ENCODE results near the gene MICAL3.
"Not testable (repeated sequence)": the region's sequence is repeated elsewhere in the genome, so short reads cannot be mapped to it uniquely, and the experiment has no call there.

MICAL3 gene

GRCh38 chr22:18068381-18068988, 44.1 kb upstream of the MICAL3 start:
- Histone ChIP-seq H3K27ac (no peak overlapping the region), H3K4me2 (no peak overlapping the region), H3K4me3 (no peak overlapping the region), H3K4me1 (peaks cover 44% of the 10 kb centered on the region), H3K27me3 (no peaks in the 10 kb centered on the region), H4K20me1 (no peaks in the 10 kb centered on the region), H3K9me3 (no peaks in the 10 kb centered on the region), H3K9ac (no peak overlapping the region), H3K36me3 (no peaks in the 10 kb centered on the region)
- TF ChIP-seq Cebpa-rat (IDR thresholded peaks at IDR 0.05): no peak

- Histone ChIP-seq H3K4me1 (peaks cover 45% of the 10 kb centered on the region), H4K20me1 (no peaks in the 10 kb centered on the region), H3K4me2 (no peak overlapping the region), H3K9me3 (no peaks in the 10 kb centered on the region), H3K27ac (no peak overlapping the region), H3K9ac (no peak overlapping the region), H3K27me3 (no peaks in the 10 kb centered on the region), H3K4me3 (no peak overlapping the region), H3K36me3 (no peaks in the 10 kb centered on the region)
- TF ChIP-seq Cebpa-rat (IDR thresholded peaks at IDR 0.05): no peak
Observed at GRCh38 chr22:18067548-18068341, 43.4 kb upstream of the MICAL3 start.

GRCh38 chr22:18067121-18067520, 42.8 kb upstream of the MICAL3 start:
- H3K4me1 ChIP-seq: peaks cover 44% of the 10 kb centered on the region
- H3K4me2 ChIP-seq: peak overlapping the region; percentile 81; the same call in 1 of the 2 replicates
- H3K27ac ChIP-seq: no peak overlapping the region
- no peaks in the 10 kb centered on the region for H3K27me3 ChIP-seq
- no peak overlapping the region for H3K4me3 ChIP-seq
- H3K36me3 ChIP-seq: no peaks in the 10 kb centered on the region
- H3K9me3 ChIP-seq: no peaks in the 10 kb centered on the region
- no peak for TF ChIP-seq Cebpa-rat (IDR thresholded peaks at IDR 0.05)
- no peak overlapping the region for H3K9ac ChIP-seq
- no peaks in the 10 kb centered on the region for H4K20me1 ChIP-seq

DNA sequence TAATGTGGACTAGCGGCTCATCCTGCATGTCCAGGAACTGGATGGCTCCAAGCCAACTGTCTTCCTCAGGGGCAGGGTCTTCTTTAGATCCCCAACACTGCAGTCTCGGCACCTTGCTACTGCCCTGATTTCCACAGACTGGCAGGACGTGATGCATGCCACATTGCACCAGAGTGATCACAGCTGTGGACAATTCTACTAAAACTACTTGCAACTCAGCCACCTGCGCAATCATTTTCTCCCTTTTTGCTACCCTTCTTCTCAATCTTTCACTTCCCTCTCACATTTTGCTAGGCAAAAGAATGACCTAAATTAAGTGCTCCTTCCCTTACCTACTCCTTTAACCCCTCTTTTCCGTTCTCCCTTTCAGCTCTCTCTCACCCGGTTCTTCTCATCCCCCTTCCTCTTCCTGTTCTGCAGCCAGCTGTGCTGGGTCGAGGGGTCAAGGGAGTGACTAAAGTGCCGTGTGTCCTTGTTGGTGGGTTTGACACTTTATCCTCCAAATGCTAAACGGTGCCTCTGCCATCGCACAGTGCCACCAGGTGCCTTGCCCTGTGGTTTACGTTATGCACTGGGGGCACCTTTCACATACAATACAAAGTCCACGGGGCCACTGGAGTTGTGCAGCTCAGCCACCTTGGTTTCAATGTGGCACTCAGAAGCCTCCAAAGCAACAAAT, 42.0 kb upstream of the MICAL3 start:
- Histone ChIP-seq H3K27ac (peak overlapping the region; percentile 21; the same call in 1 of the 2 replicates), H3K27me3 (no peaks in the 10 kb centered on the region)

GRCh38 chr22:18065256-18065655, 40.9 kb upstream of the MICAL3 start:
- H3K27me3 ChIP-seq: no peaks in the 10 kb centered on the region
- H3K4me1 ChIP-seq: peaks cover 30% of the 10 kb centered on the region
- no peaks in the 10 kb centered on the region for H3K9me3 ChIP-seq
- H3K9ac ChIP-seq: no peak overlapping the region
- H3K4me2 ChIP-seq: peak overlapping the region; percentile 81
- H3K27ac ChIP-seq: 0 out of 2 replicates have a peak overlapping the region, but pooled peaks have one; percentile 8
- no peaks in the 10 kb centered on the region for H4K20me1 ChIP-seq
- no peak overlapping the region for H3K4me3 ChIP-seq
- TF ChIP-seq Cebpa-rat (IDR thresholded peaks at IDR 0.05): no peak
- no peaks in the 10 kb centered on the region for H3K36me3 ChIP-seq

More for the DNA sequence above, 42.0 kb upstream of the MICAL3 start:
- Histone ChIP-seq H4K20me1 (no peaks in the 10 kb centered on the region), H3K9ac (no peak overlapping the region), H3K9me3 (no peaks in the 10 kb centered on the region), H3K4me2 (peak overlapping the region; percentile 81), H3K4me3 (no peak overlapping the region), H3K36me3 (no peaks in the 10 kb centered on the region), H3K4me1 (peaks cover 36% of the 10 kb centered on the region)
- no peak for TF ChIP-seq Cebpa-rat (IDR thresholded peaks at IDR 0.05)

GRCh38 chr22:18064636-18065035, 40.3 kb upstream of the MICAL3 start:
- Histone ChIP-seq H3K4me3 (no peak overlapping the region), H3K27ac (0 out of 2 replicates have a peak overlapping the region, but pooled peaks have one; percentile 8), H4K20me1 (no peaks in the 10 kb centered on the region), H3K4me2 (peak overlapping the region; percentile 81), H3K27me3 (no peaks in the 10 kb centered on the region), H3K9me3 (no peaks in the 10 kb centered on the region), H3K36me3 (no peaks in the 10 kb centered on the region), H3K4me1 (peaks cover 30% of the 10 kb centered on the region), H3K9ac (no peak overlapping the region)
- no peak for TF ChIP-seq Cebpa-rat (IDR thresholded peaks at IDR 0.05)

DNA sequence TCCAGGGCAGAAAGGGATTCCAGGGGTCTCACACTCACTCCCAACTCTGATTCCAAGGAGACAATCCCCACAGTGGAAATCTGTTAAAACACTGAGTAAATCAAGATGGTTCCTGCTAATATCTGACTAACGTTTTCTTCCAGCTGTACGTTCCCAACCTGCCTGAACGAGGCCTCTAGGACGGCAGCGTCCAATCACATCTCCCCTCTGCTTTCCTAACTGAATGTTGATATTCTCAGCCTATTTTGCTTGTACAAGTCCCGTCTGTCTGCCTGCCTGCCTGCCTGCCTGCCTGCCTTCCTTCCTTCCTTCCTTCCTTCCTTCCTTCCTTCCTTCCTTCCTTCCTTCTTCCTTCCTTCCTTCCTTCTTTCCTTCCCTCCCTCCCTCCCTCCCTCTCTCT, 39.4 kb upstream of the MICAL3 start:
- H3K36me3 ChIP-seq, H3K27ac ChIP-seq, H3K4me2 ChIP-seq, H3K9ac ChIP-seq, H3K9me3 ChIP-seq, H4K20me1 ChIP-seq, H3K27me3 ChIP-seq, H3K4me3 ChIP-seq: not testable (repeated sequence)
- peaks cover 30% of the 10 kb centered on the region for H3K4me1 ChIP-seq

GRCh38 chr22:18063306-18063705, 38.9 kb upstream of the MICAL3 start:
- Histone ChIP-seq H4K20me1 (no peaks in the 10 kb centered on the region), H3K4me1 (peaks cover 30% of the 10 kb centered on the region), H3K27ac (no peak overlapping the region), H3K4me3 (no peak overlapping the region), H3K27me3 (no peaks in the 10 kb centered on the region), H3K36me3 (no peaks in the 10 kb centered on the region), H3K4me2 (no peak overlapping the region), H3K9ac (no peak overlapping the region), H3K9me3 (no peaks in the 10 kb centered on the region)
- TF ChIP-seq Cebpa-rat (IDR thresholded peaks at IDR 0.05): no peak

- Histone ChIP-seq H3K27me3 (no peaks in the 10 kb centered on the region), H3K36me3 (no peaks in the 10 kb centered on the region), H3K4me3 (no peak overlapping the region), H3K4me1 (peaks cover 30% of the 10 kb centered on the region), H4K20me1 (no peaks in the 10 kb centered on the region), H3K9me3 (no peaks in the 10 kb centered on the region), H3K9ac (no peak overlapping the region), H3K27ac (no peak overlapping the region), H3K4me2 (no peak overlapping the region)
- no peak for TF ChIP-seq Cebpa-rat (IDR thresholded peaks at IDR 0.05)
Observed at GRCh38 chr22:18062421-18062820, 38.1 kb upstream of the MICAL3 start.

Measured in BLaER1 (cell line).